K562 (cell line): ENCODE data around the gene MAP1S. TPM values are rescaled to one million over a fixed set of nuclear protein-coding genes. Genes with fewer than 3 reads are reported as not detected.
A peak's percentile ranks its signal among the peaks of the same experiment; 100 is the strongest.

Experiments
- CUX1 ChIP-seq: fragments of 200-800 bp; sonication (Bioruptor generic); IDR thresholded peaks from 2 replicates; pipeline ENCODE4 v1.6.1; 2016; ENCODE audit warnings: missing genetic modification characterization, missing compliant biosample characterization
- FOSL1 ChIP-seq: fragments of 200-800 bp; sonication (Bioruptor generic); conservative IDR thresholded peaks from 2 replicates; pipeline ENCODE4 v1.6.1; 2016; ENCODE audit warnings: missing genetic modification characterization, missing compliant biosample characterization
- GABPB1 ChIP-seq: sonication (generic); formaldehyde crosslinking; IDR thresholded peaks from 2 replicates; pipeline ENCODE4 v1.8.0; 2022; ENCODE audit warnings: mild to moderate bottlenecking, missing genetic modification reagents
- PRPF4 ChIP-seq: fragments of 200-400 bp; formaldehyde crosslinking; IDR thresholded peaks from one replicate; pipeline ENCODE4 v1.6.1; 2017; ENCODE audit warnings: low read length, low read depth, mild to moderate bottlenecking; ENCODE audit not compliant: insufficient read depth, poor library complexity, severe bottlenecking
- RREB1 ChIP-seq: fragments of 250-450 bp; sonication (Bioruptor Pico); IDR thresholded peaks from 2 replicates; pipeline ENCODE4 v1.4.0; 2020
- TCFL5 ChIP-seq: fragments of 250-450 bp; sonication (Bioruptor Pico); conservative IDR thresholded peaks from 2 replicates; pipeline ENCODE4 v1.6.1; 2021; ENCODE audit warnings: mild to moderate bottlenecking, moderate library complexity, matching md5 sums
- TFAP4 ChIP-seq: sonication (generic); formaldehyde crosslinking; IDR thresholded peaks from 2 replicates; pipeline ENCODE4 v1.8.0; 2022; ENCODE audit warnings: missing genetic modification reagents, mild to moderate bottlenecking, moderate library complexity, borderline replicate concordance
- ZBTB7A ChIP-seq: IDR thresholded peaks from 2 replicates; pipeline ENCODE4 v1.6.1; 2011; ENCODE audit warnings: low read depth, mild to moderate bottlenecking, low read length, moderate library complexity, borderline replicate concordance; ENCODE audit not compliant: control insufficient read depth
- ZFP36 ChIP-seq: fragments of 150-350 bp; IDR thresholded peaks from 2 replicates; pipeline ENCODE4 v1.6.1; 2018; ENCODE audit warnings: low read length, low read depth; ENCODE audit not compliant: partially characterized antibody
- ZNF695 ChIP-seq: fragments of 450-650 bp; formaldehyde crosslinking; IDR thresholded peaks from 2 replicates; pipeline ENCODE4 v1.4.0; 2020; ENCODE audit warnings: mild to moderate bottlenecking, moderate library complexity
- ZNF766 ChIP-seq: fragments of 200-800 bp; sonication (Bioruptor generic); conservative IDR thresholded peaks from 2 replicates; pipeline ENCODE4 v1.6.1; 2016; ENCODE audit warnings: missing genetic modification characterization, missing compliant biosample characterization
- polyA plus RNA-seq, 8 experiments: library from polyadenylated mRNA; depleted of rRNA in 4 of 8; stranded (reverse) in 5 of 8; unstranded in 3 of 8; fragments of >200 nt; fragmentation: Nextera tagmentation in 2 of 8; fragmentation: Illumina TruSeq in 1 of 8; extraction: Ambion mirVana in 2 of 8; extraction: Trizol in 1 of 8; gene quantifications; 2 replicates each; pipeline versions ENCODE4 v1.2.1 to v1.2.3, GENCODE V29; 2011 to 2014; ENCODE audit warnings: inconsistent platforms in 1 of 8, missing spikeins in 1 of 8
- total RNA-seq, 7 experiments: library from RNA; depleted of rRNA in 6 of 7; stranded (reverse); fragments of >200 nt in 6 of 7; fragmentation: Illumina TruSeq in 2 of 7; extraction: Trizol in 2 of 7; gene quantifications; 2 replicates each; pipeline versions ENCODE4 v1.2.1 to v1.2.3, GENCODE V29; 2011 to 2021; ENCODE audit warnings: low replicate concordance in 1 of 7

MAP1S gene
- total and polyA plus RNA-seq, 9 of the 15 experiments (the other 6 are each of a cell fraction or from before 2014, with no cell fraction given) = 2.0 to 81.0 (median 9.5) TPM

GRCh38 chr19:17739121-17739875 is 20.0 kb downstream of the MAP1S start (continued):
- TF ChIP-seq TCFL5 = no peak
- TF ChIP-seq PRPF4 = no peak
- peak; percentile 61; the same call in 1 of the 2 replicates for TF ChIP-seq TFAP4 (CRISPR knock-in tag)
- no peak for TF ChIP-seq GABPB1 (CRISPR knock-in tag)
- TF ChIP-seq FOSL1 (tag) = no peak
- no peak for TF ChIP-seq RREB1
- TF ChIP-seq ZBTB7A = 0 out of 2 replicates have a peak, but pooled peaks have one; percentile 17
- TF ChIP-seq CUX1 (CRISPR knock-in tag) = no peak
- no peak for TF ChIP-seq ZNF766
- TF ChIP-seq ZNF695 (CRISPR knock-in tag) = no peak
- peak; percentile 99 for TF ChIP-seq ZFP36
